A549 (cell line): ENCODE data around the gene ERBB2.

Experiments
- CTCF ChIP-seq: fragments of >200 bp; sonication (Bioruptor Twin); formaldehyde crosslinking; IDR thresholded peaks from 3 replicates; pipeline ENCODE4 v1.5.1; 2016
- POLR2A ChIP-seq: IDR thresholded peaks from 2 replicates; pipeline ENCODE4 v1.6.1; 2012; ENCODE audit warnings: mild to moderate bottlenecking, low read length
- RAD21 ChIP-seq, 2 experiments: fragments of >200 bp in 1 of 2; sonication (Bioruptor Twin) in 1 of 2; formaldehyde crosslinking in 1 of 2; IDR thresholded peaks in 1 of 2; conservative IDR thresholded peaks in 1 of 2; 2 replicates in 1 of 2; 3 replicates in 1 of 2; pipeline ENCODE4 v1.6.1; 2012 to 2018; ENCODE audit warnings: inconsistent platforms in 1 of 2
- RCOR1 ChIP-seq: fragments of 150-350 bp; IDR thresholded peaks from 2 replicates; pipeline ENCODE4 v1.6.1; 2014; ENCODE audit warnings: antibody characterized with exemption, low read length, low read depth
- RFX5 ChIP-seq: fragments of 450-650 bp; IDR thresholded peaks from 2 replicates; pipeline ENCODE4 v1.7.1; 2014; ENCODE audit warnings: antibody characterized with exemption, mild to moderate bottlenecking, moderate library complexity
- USF2 ChIP-seq: fragments of 450-650 bp; IDR thresholded peaks from 2 replicates; pipeline ENCODE4 v1.6.1; 2014; ENCODE audit warnings: antibody characterized with exemption

- TF ChIP-seq POLR2A (no peak), RCOR1 (no peak), CTCF (no peak), RFX5 (no peak), USF2 (no peak), RAD21 (conservative IDR thresholded peaks at IDR 0.05 in 1 of 2, IDR thresholded peaks at IDR 0.05 in 1 of 2) (no peak)
These were observed 504 bp downstream of the ERBB2 start for GRCh38 chr17:39700148-39700987.
